Ectodermal cell (in vitro differentiated cells): ENCODE data around the gene LRP3.
"Not testable (repeated sequence)": the region's sequence is repeated elsewhere in the genome, so short reads cannot be mapped to it uniquely, and the experiment has no call there.

Experiments
- H3K27ac ChIP-seq: 2 replicates; pipeline ENCODE4 v1.7.0; 2013; ENCODE audit warnings: mild to moderate bottlenecking, low read depth, low read length; ENCODE audit not compliant: insufficient read depth, poor library complexity, severe bottlenecking
- H3K27me3 ChIP-seq: 2 replicates; pipeline ENCODE4 v1.7.0; 2013; ENCODE audit warnings: mild to moderate bottlenecking, low read length; ENCODE audit not compliant: insufficient read depth, control insufficient read depth, poor library complexity, severe bottlenecking
- H3K36me3 ChIP-seq: one replicate; pipeline ENCODE4 v1.7.0; 2013; ENCODE audit warnings: low read length; ENCODE audit not compliant: control insufficient read depth, insufficient read depth
- H3K4me1 ChIP-seq: one replicate; pipeline ENCODE4 v1.7.0; 2013; ENCODE audit warnings: low read length; ENCODE audit not compliant: control insufficient read depth, insufficient read depth
- H3K4me3 ChIP-seq: 2 replicates; pipeline ENCODE4 v1.7.0; 2013; ENCODE audit warnings: low read depth, low read length, control low read depth; ENCODE audit not compliant: insufficient read depth
- H3K9me3 ChIP-seq: 2 replicates; pipeline ENCODE4 v1.7.0; 2013; ENCODE audit warnings: mild to moderate bottlenecking, low read length, moderate library complexity; ENCODE audit not compliant: control insufficient read depth
- WGBS, 2 experiments: methylation state at CpG; one replicate each; pipeline ENCODE4 v1.1.7; 2013; ENCODE audit warnings: missing lambda C conversion rate in 2 of 2; 5-methylcytosine and 5-hydroxymethylcytosine counted together

The LRP3 gene

GRCh38 chr19:33159149-33159548, 35.0 kb upstream of the LRP3 start:
- 100% methylated on average over 4 of the region's 4 CpGs for WGBS, 2 experiments
- no peaks in the 10 kb centered on the region for H3K4me1 ChIP-seq

DNA sequence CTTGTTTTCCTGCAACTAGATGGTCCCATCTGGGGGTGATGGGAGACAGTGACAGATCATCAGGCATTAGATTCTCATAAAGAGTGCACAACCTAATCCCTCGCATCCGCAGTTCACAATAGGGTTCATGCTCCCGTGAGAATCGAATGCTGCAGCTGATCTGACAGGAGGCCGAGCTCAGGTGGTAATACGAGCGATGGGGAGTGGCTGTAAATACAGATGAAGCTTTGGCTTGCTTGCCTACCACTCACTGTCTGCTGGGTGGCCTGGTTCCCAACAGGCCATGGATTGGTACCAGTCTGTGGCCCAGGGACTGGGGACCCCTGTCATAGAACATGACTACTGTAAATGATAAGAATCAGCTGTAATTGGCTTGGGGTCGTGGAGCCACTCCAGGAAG, 34.2 kb upstream of the LRP3 start:
- Histone ChIP-seq H3K4me3 (no peak overlapping the region), H3K4me1 (no peaks in the 10 kb centered on the region), H3K27me3 (no peaks in the 10 kb centered on the region), H3K27ac (no peak overlapping the region), H3K36me3 (no peaks in the 10 kb centered on the region), H3K9me3 (no peaks in the 10 kb centered on the region)
- 93 to 95% methylated on average over 8 of the region's 8 CpGs for WGBS, 2 experiments

More at GRCh38 chr19:33159149-33159548, 35.0 kb upstream of the LRP3 start:
- Histone ChIP-seq H3K27me3 (no peaks in the 10 kb centered on the region), H3K36me3 (no peaks in the 10 kb centered on the region), H3K9me3 (no peaks in the 10 kb centered on the region), H3K4me3 (no peak overlapping the region), H3K27ac (no peak overlapping the region)

- Histone ChIP-seq H3K27ac (no peak overlapping the region), H3K36me3 (no peaks in the 10 kb centered on the region), H3K27me3 (no peaks in the 10 kb centered on the region), H3K9me3 (no peaks in the 10 kb centered on the region), H3K4me1 (no peaks in the 10 kb centered on the region), H3K4me3 (no peak overlapping the region)
- 88 to 93% methylated on average over 4 of the region's 4 CpGs for WGBS, 2 experiments
These were observed 32.9 kb upstream of the LRP3 start for GRCh38 chr19:33161201-33161600.

GRCh38 chr19:33163481-33163880, 30.6 kb upstream of the LRP3 start:
- Histone ChIP-seq H3K9me3 (peaks cover 2% of the 10 kb centered on the region), H3K36me3 (no peaks in the 10 kb centered on the region), H3K27ac (no peak overlapping the region), H3K4me3 (no peak overlapping the region), H3K27me3 (no peaks in the 10 kb centered on the region), H3K4me1 (no peaks in the 10 kb centered on the region)
- WGBS, 2 experiments, result 91 to 98% methylated on average over 6 of the region's 6 CpGs

DNA sequence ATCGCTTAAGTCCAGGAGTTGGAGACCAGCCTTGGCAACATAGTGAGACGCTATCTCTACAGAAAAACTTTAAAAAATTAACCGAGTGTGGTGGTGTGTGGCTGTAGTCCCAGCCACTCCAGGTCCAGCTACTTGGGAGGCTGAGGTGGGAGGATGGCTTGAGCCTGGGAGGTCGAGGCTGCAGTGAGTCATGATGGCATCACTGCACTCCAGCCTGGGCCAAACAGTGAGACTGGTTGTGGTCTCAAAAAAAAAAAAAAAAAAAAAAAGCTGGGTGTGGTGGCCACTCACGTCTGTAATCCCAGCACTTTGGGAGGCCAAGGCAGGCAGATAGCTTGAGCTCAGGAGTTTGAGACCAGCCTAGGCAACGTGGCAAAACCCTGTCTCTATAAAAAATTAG, 28.1 kb upstream of the LRP3 start:
- H3K36me3 ChIP-seq, H3K27ac ChIP-seq, H3K4me3 ChIP-seq, H3K4me1 ChIP-seq, H3K27me3 ChIP-seq, H3K9me3 ChIP-seq: not testable (repeated sequence)
- 81 to 82% methylated on average over 6 of the region's 6 CpGs for WGBS, 2 experiments

GRCh38 chr19:33167438-33167837, 26.7 kb upstream of the LRP3 start:
- 82 to 91% methylated on average over 1 of the region's 1 CpG for WGBS, 2 experiments
- Histone ChIP-seq H3K4me3 (no peak overlapping the region), H3K4me1 (no peaks in the 10 kb centered on the region), H3K27me3 (no peaks in the 10 kb centered on the region), H3K36me3 (no peaks in the 10 kb centered on the region), H3K9me3 (peaks cover 2% of the 10 kb centered on the region), H3K27ac (no peak overlapping the region)

DNA sequence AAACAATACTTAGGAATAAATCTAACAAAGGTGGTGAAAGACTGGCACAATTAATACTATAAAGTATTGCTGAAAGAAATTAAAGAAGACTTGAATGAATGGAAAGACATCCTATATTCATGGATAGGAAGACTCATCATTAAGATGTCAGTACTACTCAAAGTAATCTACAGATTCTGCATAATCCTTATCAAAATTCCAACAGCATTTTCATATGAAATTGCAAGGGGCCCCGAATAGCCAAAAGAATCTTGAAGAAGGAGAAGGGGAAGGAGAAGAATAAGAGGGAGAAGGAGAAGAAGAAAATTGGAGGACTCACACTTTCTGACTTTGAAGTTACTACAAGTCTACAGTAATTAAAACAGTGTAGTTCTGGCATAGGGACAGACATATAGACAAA, 25.6 kb upstream of the LRP3 start:
- H3K4me1 ChIP-seq, result peaks cover 7% of the 10 kb centered on the region
- H3K27ac ChIP-seq, result no peak overlapping the region
- no peaks in the 10 kb centered on the region for H3K36me3 ChIP-seq
- no peak overlapping the region for H3K4me3 ChIP-seq
- H3K27me3 ChIP-seq, result no peaks in the 10 kb centered on the region
- 88% methylated on average over 1 of the region's 1 CpG for WGBS, 2 experiments
- peaks cover 2% of the 10 kb centered on the region for H3K9me3 ChIP-seq

DNA sequence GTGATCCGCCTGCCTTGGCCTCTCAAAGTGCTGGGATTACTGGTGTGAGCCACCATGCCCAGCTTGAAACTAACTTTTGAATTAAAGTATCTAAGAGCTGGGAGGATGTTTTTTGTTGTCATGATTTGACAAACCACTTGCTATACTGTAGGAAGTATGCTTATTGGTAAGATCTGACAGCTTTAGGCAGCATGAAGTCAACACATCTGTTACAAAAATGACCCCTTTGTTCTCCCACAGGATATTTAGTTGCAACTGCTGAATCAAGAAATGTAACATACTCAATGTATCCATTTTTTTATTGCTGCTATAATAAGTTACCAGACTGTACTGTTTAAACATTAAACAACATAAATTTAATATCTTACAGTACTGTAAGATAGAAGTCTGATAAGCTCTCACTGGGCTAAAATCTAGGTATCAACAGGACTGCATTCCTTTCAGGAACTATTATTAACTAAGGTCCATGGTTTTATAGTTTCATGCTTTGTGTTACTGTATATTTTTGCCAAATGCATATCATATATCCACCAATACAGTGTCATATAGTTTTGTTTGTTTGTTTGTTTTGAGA, 22.8 kb upstream of the LRP3 start:
- Histone ChIP-seq H3K9me3 (peaks cover 2% of the 10 kb centered on the region), H3K4me3 (no peak overlapping the region), H3K4me1 (peaks cover 14% of the 10 kb centered on the region), H3K27me3 (no peaks in the 10 kb centered on the region), H3K36me3 (no peaks in the 10 kb centered on the region), H3K27ac (no peak overlapping the region)
- WGBS, 2 experiments, result 88 to 94% methylated on average over 1 of the region's 1 CpG

DNA sequence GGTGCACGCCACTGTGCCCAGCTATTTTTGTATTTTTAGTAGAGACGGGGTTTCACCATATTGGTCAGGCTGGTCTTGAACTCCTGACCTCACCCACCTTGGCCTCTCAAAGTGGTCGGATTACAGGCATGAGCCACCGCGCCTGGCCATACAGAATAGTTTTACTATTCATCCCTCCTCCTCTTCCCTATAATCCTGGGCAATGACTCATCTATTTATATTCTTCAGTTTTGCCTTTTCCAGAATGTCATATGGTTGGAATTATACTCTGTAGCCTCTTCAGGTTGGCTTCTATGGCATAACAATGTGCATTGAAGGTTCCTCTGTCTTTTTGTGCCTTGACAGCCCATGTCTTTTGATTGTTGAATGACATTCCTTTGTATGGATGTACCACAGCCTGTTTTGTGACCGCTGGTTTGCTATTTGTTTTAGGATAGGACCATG, 22.2 kb upstream of the LRP3 start:
- peaks cover 14% of the 10 kb centered on the region for H3K4me1 ChIP-seq
- no peaks in the 10 kb centered on the region for H3K36me3 ChIP-seq
- WGBS, 2 experiments, result 87 to 95% methylated on average over 6 of the region's 6 CpGs
- H3K27me3 ChIP-seq, result no peaks in the 10 kb centered on the region
- peaks cover 2% of the 10 kb centered on the region for H3K9me3 ChIP-seq
- H3K27ac ChIP-seq, result no peak overlapping the region
- H3K4me3 ChIP-seq, result no peak overlapping the region

DNA sequence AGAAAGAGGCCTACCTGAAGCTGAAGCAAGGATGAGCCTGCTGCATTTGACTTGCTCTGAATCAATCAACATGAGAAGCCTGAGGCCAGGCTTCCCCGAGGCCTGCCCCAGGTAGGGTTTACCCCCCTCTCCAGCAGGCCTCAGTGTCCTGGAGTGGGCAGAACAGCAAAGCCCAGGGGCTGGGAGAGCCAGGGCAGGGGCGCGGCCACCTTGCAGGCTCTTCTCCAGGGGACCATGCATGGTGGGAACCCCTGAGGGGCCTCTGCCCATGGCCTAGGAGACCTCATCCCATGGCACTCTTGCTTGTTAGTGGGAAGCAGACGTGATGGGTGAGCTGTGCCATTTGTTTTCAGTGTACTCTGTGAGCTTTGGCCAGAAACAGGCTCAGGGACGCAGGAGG, 19.9 kb upstream of the LRP3 start:
- 94 to 95% methylated on average over 5 of the region's 5 CpGs for WGBS, 2 experiments
- Histone ChIP-seq H3K36me3 (no peaks in the 10 kb centered on the region), H3K27me3 (no peaks in the 10 kb centered on the region), H3K9me3 (no peaks in the 10 kb centered on the region), H3K4me3 (no peak overlapping the region), H3K4me1 (peaks cover 14% of the 10 kb centered on the region), H3K27ac (no peak overlapping the region)
